PFSK-1 (cell line): ENCODE data around the gene NXF1.

Experiments
- FOXP2 ChIP-seq: optimal IDR thresholded peaks from 2 replicates; pipeline ENCODE3; 2011; ENCODE audit warnings: borderline replicate concordance, control low read depth, inconsistent platforms; ENCODE audit not compliant: insufficient read depth; ENCODE audit errors: extremely low read length, extremely low read depth
- POLR2AphosphoS5 ChIP-seq: IDR thresholded peaks from 2 replicates; pipeline ENCODE4 v1.6.1; 2012; ENCODE audit warnings: low read depth, mild to moderate bottlenecking, control low read depth, low read length, moderate library complexity
- SIN3A ChIP-seq: IDR thresholded peaks from 2 replicates; pipeline ENCODE4 v1.6.1; 2012; ENCODE audit warnings: mild to moderate bottlenecking, low read length, moderate library complexity, borderline replicate concordance; ENCODE audit not compliant: insufficient read depth
- TF ChIP-seq, protein P1 (sequence below), 2 experiments: IDR thresholded peaks; 2 replicates each; pipeline versions ENCODE4 v1.6.1 to v1.8.0; 2011 to 2012; ENCODE audit warnings: low read depth in 2 of 2, low read length in 2 of 2, control low read depth in 1 of 2, inconsistent platforms in 1 of 2, mild to moderate bottlenecking in 1 of 2, moderate library complexity in 1 of 2; ENCODE audit not compliant: insufficient read depth in 1 of 2

DNA sequence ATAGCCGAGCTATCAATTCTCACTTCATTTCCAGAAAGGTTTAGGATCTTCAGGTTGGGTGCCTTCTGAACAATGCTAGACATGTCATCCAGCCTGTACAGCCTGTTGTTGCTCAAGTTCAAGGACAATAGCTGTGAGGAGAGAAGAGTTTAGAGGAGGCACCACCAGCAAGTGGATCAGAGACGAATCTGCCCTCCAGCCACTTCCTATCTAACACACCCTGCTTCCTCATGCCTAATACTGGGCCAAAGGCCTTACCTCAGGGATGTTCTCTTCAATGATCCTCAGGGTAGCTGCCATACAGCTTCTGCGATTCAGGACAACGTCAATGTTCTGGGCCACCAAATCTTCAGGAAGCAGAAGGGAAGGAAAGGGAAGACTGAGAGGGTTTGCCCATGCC is 4.2 kb downstream of the NXF1 start:
- TF ChIP-seq POLR2AphosphoS5 (no peak), SIN3A (no peak), FOXP2 (no peak)
- TF ChIP-seq, protein P1, sequence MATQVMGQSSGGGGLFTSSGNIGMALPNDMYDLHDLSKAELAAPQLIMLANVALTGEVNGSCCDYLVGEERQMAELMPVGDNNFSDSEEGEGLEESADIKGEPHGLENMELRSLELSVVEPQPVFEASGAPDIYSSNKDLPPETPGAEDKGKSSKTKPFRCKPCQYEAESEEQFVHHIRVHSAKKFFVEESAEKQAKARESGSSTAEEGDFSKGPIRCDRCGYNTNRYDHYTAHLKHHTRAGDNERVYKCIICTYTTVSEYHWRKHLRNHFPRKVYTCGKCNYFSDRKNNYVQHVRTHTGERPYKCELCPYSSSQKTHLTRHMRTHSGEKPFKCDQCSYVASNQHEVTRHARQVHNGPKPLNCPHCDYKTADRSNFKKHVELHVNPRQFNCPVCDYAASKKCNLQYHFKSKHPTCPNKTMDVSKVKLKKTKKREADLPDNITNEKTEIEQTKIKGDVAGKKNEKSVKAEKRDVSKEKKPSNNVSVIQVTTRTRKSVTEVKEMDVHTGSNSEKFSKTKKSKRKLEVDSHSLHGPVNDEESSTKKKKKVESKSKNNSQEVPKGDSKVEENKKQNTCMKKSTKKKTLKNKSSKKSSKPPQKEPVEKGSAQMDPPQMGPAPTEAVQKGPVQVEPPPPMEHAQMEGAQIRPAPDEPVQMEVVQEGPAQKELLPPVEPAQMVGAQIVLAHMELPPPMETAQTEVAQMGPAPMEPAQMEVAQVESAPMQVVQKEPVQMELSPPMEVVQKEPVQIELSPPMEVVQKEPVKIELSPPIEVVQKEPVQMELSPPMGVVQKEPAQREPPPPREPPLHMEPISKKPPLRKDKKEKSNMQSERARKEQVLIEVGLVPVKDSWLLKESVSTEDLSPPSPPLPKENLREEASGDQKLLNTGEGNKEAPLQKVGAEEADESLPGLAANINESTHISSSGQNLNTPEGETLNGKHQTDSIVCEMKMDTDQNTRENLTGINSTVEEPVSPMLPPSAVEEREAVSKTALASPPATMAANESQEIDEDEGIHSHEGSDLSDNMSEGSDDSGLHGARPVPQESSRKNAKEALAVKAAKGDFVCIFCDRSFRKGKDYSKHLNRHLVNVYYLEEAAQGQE (IDR thresholded peaks at IDR 0.05; ENCODE audit: insufficient read depth in 1 of 2, low read depth in 2 of 2, low read length in 2 of 2): no peak
